Smooth muscle cell (in vitro differentiated cells): ENCODE data around the gene FNDC3B. TPM values are rescaled to one million over a fixed set of nuclear protein-coding genes. Genes with fewer than 3 reads are reported as not detected.

Experiments used
- DNase-seq: peaks from one replicate; lab custom pipeline; 2025; ENCODE audit not compliant: unreplicated experiment; lab: John Stamatoyannopoulos, UW
- H2AFZ ChIP-seq: fragments of 200-600 bp; sonication (generic); 2 replicates; pipeline ENCODE4 v1.6.0; 2016; ENCODE audit warnings: antibody characterized with exemption, low read depth, mild to moderate bottlenecking
- H3F3A ChIP-seq: fragments of 200-600 bp; sonication (generic); 2 replicates; pipeline ENCODE4 v1.6.0; 2017; ENCODE audit warnings: antibody characterized with exemption, low read depth
- H3K27ac ChIP-seq: fragments of 200-600 bp; sonication (generic); 2 replicates; pipeline ENCODE4 v1.5.1; 2016; ENCODE audit warnings: low read depth, mild to moderate bottlenecking
- H3K27me3 ChIP-seq: fragments of 200-600 bp; sonication (generic); 2 replicates; pipeline ENCODE4 v1.6.1; 2016; ENCODE audit warnings: low read depth, mild to moderate bottlenecking
- H3K36me3 ChIP-seq: fragments of 200-600 bp; sonication (generic); 2 replicates; pipeline ENCODE4 v1.5.1; 2016; ENCODE audit warnings: low read depth
- H3K4me1 ChIP-seq: fragments of 200-600 bp; sonication (generic); 2 replicates; pipeline ENCODE4 v1.5.1; 2016; ENCODE audit warnings: low read depth
- H3K4me2 ChIP-seq: fragments of 200-600 bp; sonication (generic); 2 replicates; pipeline ENCODE4 v1.6.0; 2016; ENCODE audit warnings: mild to moderate bottlenecking
- H3K4me3 ChIP-seq: fragments of 200-600 bp; sonication (generic); 2 replicates; pipeline ENCODE4 v1.5.1; 2016; ENCODE audit warnings: mild to moderate bottlenecking
- H3K79me2 ChIP-seq: fragments of 200-600 bp; sonication (generic); 2 replicates; pipeline ENCODE4 v1.6.0; 2016; ENCODE audit warnings: low read depth, mild to moderate bottlenecking
- H3K9ac ChIP-seq: fragments of 200-600 bp; sonication (generic); 2 replicates; pipeline ENCODE4 v1.6.0; 2016; ENCODE audit warnings: low read depth
- H3K9me3 ChIP-seq: fragments of 200-600 bp; sonication (generic); replicated peaks from 2 replicates; pipeline ENCODE4 v1.5.1; 2016; ENCODE audit warnings: low read depth
- H4K20me1 ChIP-seq: fragments of 200-600 bp; sonication (generic); 2 replicates; pipeline ENCODE4 v1.6.0; 2016; ENCODE audit warnings: low read depth
- CTCF ChIP-seq: fragments of 200-600 bp; sonication (generic); IDR thresholded peaks from 2 replicates; pipeline ENCODE4 v1.5.1; 2017; ENCODE audit warnings: borderline replicate concordance, mild to moderate bottlenecking, antibody characterized with exemption; ENCODE audit not compliant: insufficient read depth, poor library complexity, severe bottlenecking
- WGBS: methylation state at CpG from one replicate; pipeline ENCODE4 v1.1.7; 2016; ENCODE audit warnings: low lambda C conversion rate; 5-methylcytosine and 5-hydroxymethylcytosine counted together
- polyA plus RNA-seq: library from polyadenylated mRNA; unstranded; fragments of >200 nt; fragmentation: Nextera tagmentation; extraction: Ambion mirVana; gene quantifications from 2 replicates; pipeline ENCODE4 v1.2.1, GENCODE V29; 2016
- total RNA-seq: library from RNA; depleted of rRNA; stranded (reverse); fragments of >200 nt; gene quantifications from 2 replicates; pipeline ENCODE4 v1.2.3, GENCODE V29; 2014

FNDC3B gene
- total and polyA plus RNA-seq, 2 experiments from 2014 or later: 149 to 294 TPM

GRCh38 chr3:172376402-172376801 lies 337.0 kb downstream of the FNDC3B start:
- no peak for TF ChIP-seq CTCF
- Histone ChIP-seq H2AFZ (no peak overlapping the region), H3K27ac (peak overlapping the region; percentile 30), H3K79me2 (peaks cover 53% of the 10 kb centered on the region), H3K9ac (no peak overlapping the region), H3K4me3 (no peak overlapping the region), H3K4me2 (no peak overlapping the region), H4K20me1 (peaks cover 100% of the 10 kb centered on the region), H3K36me3 (peaks cover 35% of the 10 kb centered on the region), H3K4me1 (no peaks in the 10 kb centered on the region), H3K27me3 (no peaks in the 10 kb centered on the region), H3K9me3 (no peaks in the 10 kb centered on the region), H3F3A (peaks cover 21% of the 10 kb centered on the region)
- DNase-seq: no peak

DNA sequence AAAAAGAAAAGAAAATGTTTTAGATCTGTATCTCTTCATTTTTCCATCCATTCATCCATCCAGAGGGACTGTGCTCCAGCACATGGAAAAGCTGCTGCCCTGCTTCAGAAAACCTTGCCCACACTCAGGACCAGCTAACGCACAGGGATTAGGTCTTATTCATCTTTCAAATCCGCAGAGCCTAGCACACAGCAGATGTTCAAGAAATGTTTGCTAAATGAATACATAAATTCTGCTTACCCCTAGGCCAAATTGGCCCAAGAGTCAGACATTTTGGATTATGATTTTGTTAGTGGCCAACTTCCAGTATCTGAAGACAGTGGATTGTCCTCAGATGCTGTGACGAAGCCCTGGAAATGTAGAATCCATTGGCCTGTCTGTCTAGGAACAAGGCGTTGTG lies 337.5 kb downstream of the FNDC3B start:
- Histone ChIP-seq H3K4me1 (no peaks in the 10 kb centered on the region), H3K79me2 (peaks cover 49% of the 10 kb centered on the region), H3K9ac (no peak overlapping the region), H3F3A (peaks cover 23% of the 10 kb centered on the region), H3K4me3 (no peak overlapping the region), H3K27ac (peak overlapping the region; percentile 30), H3K27me3 (no peaks in the 10 kb centered on the region), H3K4me2 (no peak overlapping the region), H4K20me1 (peaks cover 98% of the 10 kb centered on the region), H2AFZ (no peak overlapping the region), H3K36me3 (peaks cover 35% of the 10 kb centered on the region), H3K9me3 (no peaks in the 10 kb centered on the region)
- TF ChIP-seq CTCF: no peak
- DNase-seq: no peak
- 79% methylated on average over 4 of the region's 4 CpGs for WGBS

- H4K20me1 ChIP-seq: peaks cover 98% of the 10 kb centered on the region
- no peak overlapping the region for H2AFZ ChIP-seq
- H3K9ac ChIP-seq: no peak overlapping the region
- DNase-seq: no peak
- H3K9me3 ChIP-seq: no peaks in the 10 kb centered on the region
- no peaks in the 10 kb centered on the region for H3K4me1 ChIP-seq
- H3K4me3 ChIP-seq: no peak overlapping the region
- no peaks in the 10 kb centered on the region for H3K27me3 ChIP-seq
- peaks cover 23% of the 10 kb centered on the region for H3F3A ChIP-seq
- H3K36me3 ChIP-seq: peaks cover 35% of the 10 kb centered on the region
- peaks cover 51% of the 10 kb centered on the region for H3K79me2 ChIP-seq
- H3K4me2 ChIP-seq: no peak overlapping the region
- TF ChIP-seq CTCF: no peak
- H3K27ac ChIP-seq: peak overlapping the region; percentile 16
- 97% methylated on average over 2 of the region's 2 CpGs for WGBS
Measured at GRCh38 chr3:172378439-172378838, 339.1 kb downstream of the FNDC3B start.

GRCh38 chr3:172379372-172379771 lies 340.0 kb downstream of the FNDC3B start:
- Histone ChIP-seq H3K27ac (peak overlapping the region; percentile 10), H4K20me1 (peaks cover 98% of the 10 kb centered on the region), H3F3A (peaks cover 17% of the 10 kb centered on the region), H3K4me3 (no peak overlapping the region), H3K36me3 (peaks cover 35% of the 10 kb centered on the region), H3K4me2 (no peak overlapping the region), H2AFZ (no peak overlapping the region), H3K4me1 (no peaks in the 10 kb centered on the region), H3K27me3 (no peaks in the 10 kb centered on the region), H3K9ac (no peak overlapping the region), H3K9me3 (no peaks in the 10 kb centered on the region), H3K79me2 (peaks cover 59% of the 10 kb centered on the region)
- no peak for TF ChIP-seq CTCF
- 94% methylated on average over 2 of the region's 2 CpGs for WGBS
- DNase-seq: no peak
